Right renal pelvis (tissue), 4 donors: ENCODE data around the gene CHD8. TPM values are rescaled to one million over a fixed set of nuclear protein-coding genes. Genes with fewer than 3 reads are reported as not detected.

ENCODE experiments used
- DNase-seq, 4 donors: peaks; one replicate each; pipeline ENCODE4 v3.0.0-alpha.2; 2013; ENCODE audit warnings: low read depth in 4 of 4, low spot score in 3 of 4, missing footprints in 1 of 4
- polyA plus RNA-seq, 4 donors: library from polyadenylated mRNA; unstranded; fragments of 120-200 nt; gene quantifications; one replicate each; pipeline ENCODE4 v1.2.1, GENCODE V29; 2013; ENCODE audit not compliant: insufficient read length in 4 of 4

Gene CHD8
- polyA plus RNA-seq, 4 donors, result 67.5 to 72.3 (median 70.4) TPM

GRCh38 chr14:21437063-21437901 is 18.6 kb downstream of the CHD8 start:
- peak; percentile 100 for DNase-seq

- DNase-seq, result no peak
Observed at GRCh38 chr14:21436567-21437062, 19.3 kb downstream of the CHD8 start.

GRCh38 chr14:21431126-21431525 is 24.8 kb downstream of the CHD8 start:
- no peak for DNase-seq

- no peak for DNase-seq
Observed at GRCh38 chr14:21428930-21429329, 27.0 kb downstream of the CHD8 start.

- no peak for DNase-seq
Observed at GRCh38 chr14:21426692-21427091, 29.2 kb downstream of the CHD8 start.

GRCh38 chr14:21419528-21419927 is 36.4 kb downstream of the CHD8 start:
- DNase-seq, result no peak

GRCh38 chr14:21415329-21415728 is 40.6 kb downstream of the CHD8 start:
- DNase-seq, result no peak

- no peak for DNase-seq
Observed at GRCh38 chr14:21414137-21414631, 41.7 kb downstream of the CHD8 start.

GRCh38 chr14:21408147-21408546 is 47.8 kb downstream of the CHD8 start:
- no peak for DNase-seq

- DNase-seq, result no peak
Observed at GRCh38 chr14:21406213-21406612, 49.7 kb downstream of the CHD8 start.

- no peak for DNase-seq
Observed at GRCh38 chr14:21405097-21405496, 50.8 kb downstream of the CHD8 start.

- DNase-seq, result no peak
Observed at GRCh38 chr14:21399311-21399870, 56.5 kb downstream of the CHD8 start.

- no peak for DNase-seq
Observed at GRCh38 chr14:21398901-21399300, 57.0 kb downstream of the CHD8 start.

GRCh38 chr14:21395450-21395849 is 60.5 kb downstream of the CHD8 start:
- no peak for DNase-seq

GRCh38 chr14:21385188-21385904 is 70.6 kb downstream of the CHD8 start:
- DNase-seq, result no peak

- no peak for DNase-seq
Observed at GRCh38 chr14:21384494-21384851, 71.5 kb downstream of the CHD8 start.

GRCh38 chr14:21383848-21384493 is 72.0 kb downstream of the CHD8 start, which contains the start of gene SUPT16H:
SUPT16H (minus strand) TSS chr14:21384019; CDS start chr14:21383927, 92 bp downstream.
- DNase-seq, result peak; percentile 90 to 93 (median 91)

GRCh38 chr14:21382886-21383847 is 72.8 kb downstream of the CHD8 start:
- peak; percentile 6 to 26 (median 10) for DNase-seq

GRCh38 chr14:21382095-21382494 is 73.8 kb downstream of the CHD8 start:
- DNase-seq, result no peak
